GM12874 (cell line): Measurements from ENCODE around the gene PCDHAC2.

Source experiments
- TF ChIP-seq, protein P1 (sequence below): IDR thresholded peaks from 2 replicates; pipeline ENCODE4 v1.5.1; 2011; ENCODE audit warnings: low read depth, mild to moderate bottlenecking, control low read depth, low read length, moderate library complexity; ENCODE audit not compliant: insufficient read depth

Gene PCDHAC2

GRCh38 chr5:140969880-140970279 is 3.6 kb downstream of the PCDHAC2 start:
- TF ChIP-seq, protein P1, sequence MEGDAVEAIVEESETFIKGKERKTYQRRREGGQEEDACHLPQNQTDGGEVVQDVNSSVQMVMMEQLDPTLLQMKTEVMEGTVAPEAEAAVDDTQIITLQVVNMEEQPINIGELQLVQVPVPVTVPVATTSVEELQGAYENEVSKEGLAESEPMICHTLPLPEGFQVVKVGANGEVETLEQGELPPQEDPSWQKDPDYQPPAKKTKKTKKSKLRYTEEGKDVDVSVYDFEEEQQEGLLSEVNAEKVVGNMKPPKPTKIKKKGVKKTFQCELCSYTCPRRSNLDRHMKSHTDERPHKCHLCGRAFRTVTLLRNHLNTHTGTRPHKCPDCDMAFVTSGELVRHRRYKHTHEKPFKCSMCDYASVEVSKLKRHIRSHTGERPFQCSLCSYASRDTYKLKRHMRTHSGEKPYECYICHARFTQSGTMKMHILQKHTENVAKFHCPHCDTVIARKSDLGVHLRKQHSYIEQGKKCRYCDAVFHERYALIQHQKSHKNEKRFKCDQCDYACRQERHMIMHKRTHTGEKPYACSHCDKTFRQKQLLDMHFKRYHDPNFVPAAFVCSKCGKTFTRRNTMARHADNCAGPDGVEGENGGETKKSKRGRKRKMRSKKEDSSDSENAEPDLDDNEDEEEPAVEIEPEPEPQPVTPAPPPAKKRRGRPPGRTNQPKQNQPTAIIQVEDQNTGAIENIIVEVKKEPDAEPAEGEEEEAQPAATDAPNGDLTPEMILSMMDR: no peak

GRCh38 chr5:140973550-140973949 is 7.3 kb downstream of the PCDHAC2 start:
- TF ChIP-seq, protein P1: no peak

DNA sequence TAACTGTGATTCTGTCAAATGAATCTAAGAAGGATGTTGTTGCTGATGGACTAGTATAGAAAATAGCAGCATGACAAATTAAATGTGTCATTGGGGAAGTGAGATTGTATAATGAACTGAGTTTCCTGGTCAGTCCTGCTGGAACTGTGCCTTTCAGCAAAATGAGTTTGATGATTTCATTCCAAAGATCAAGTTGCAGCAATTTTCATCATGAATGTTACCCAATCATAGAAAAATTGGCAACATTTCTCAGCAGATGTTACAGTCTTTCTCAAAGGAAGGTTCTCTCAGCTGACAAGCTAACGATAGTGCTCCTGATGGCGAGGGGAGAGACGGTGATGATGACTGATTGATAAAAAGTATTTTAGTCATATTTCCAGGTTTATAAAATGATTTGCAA is 10.7 kb downstream of the PCDHAC2 start:
- TF ChIP-seq, protein P1: no peak

DNA sequence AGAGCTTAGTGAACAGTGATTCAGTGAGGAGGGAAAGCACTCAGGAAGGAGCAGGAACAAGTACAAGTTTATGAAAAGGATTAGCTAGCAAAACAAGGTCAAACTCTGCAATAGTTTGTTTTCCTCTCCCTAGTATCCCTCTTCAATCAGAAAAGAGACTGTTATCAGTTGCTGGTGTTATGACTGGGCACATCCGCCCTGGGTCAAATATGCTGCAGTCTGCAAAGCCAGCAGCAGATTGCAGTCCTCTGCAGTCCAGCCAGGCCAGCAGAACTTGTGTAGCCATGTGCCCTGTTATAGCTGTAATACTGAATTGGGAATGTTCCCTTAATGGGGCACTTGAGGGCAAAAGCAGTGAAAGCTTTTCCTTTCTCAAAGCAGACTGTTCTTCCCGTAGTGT is 12.0 kb downstream of the PCDHAC2 start:
- TF ChIP-seq, protein P1: no peak

DNA sequence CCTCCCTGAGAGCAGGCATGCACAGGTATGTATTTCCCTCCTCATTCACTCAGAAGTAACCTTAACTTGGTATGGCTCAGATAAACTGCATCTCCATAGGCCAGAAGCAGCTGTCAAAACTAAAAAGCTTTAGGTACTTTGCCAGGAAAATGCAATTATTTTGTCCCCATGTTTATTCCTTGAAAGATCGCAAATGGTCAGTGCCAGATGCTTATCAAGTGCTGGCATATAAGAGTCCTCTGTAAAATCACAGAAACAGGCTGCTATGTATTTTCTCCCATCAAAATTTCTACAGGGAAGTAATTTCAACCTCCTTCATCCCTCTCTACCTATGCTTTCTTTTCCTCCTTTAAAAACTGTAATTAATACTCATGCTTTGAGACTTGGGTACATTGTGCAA is 12.7 kb downstream of the PCDHAC2 start:
- TF ChIP-seq, protein P1: no peak

GRCh38 chr5:140982083-140982716 is 15.9 kb downstream of the PCDHAC2 start:
- TF ChIP-seq, protein P1: no peak

DNA sequence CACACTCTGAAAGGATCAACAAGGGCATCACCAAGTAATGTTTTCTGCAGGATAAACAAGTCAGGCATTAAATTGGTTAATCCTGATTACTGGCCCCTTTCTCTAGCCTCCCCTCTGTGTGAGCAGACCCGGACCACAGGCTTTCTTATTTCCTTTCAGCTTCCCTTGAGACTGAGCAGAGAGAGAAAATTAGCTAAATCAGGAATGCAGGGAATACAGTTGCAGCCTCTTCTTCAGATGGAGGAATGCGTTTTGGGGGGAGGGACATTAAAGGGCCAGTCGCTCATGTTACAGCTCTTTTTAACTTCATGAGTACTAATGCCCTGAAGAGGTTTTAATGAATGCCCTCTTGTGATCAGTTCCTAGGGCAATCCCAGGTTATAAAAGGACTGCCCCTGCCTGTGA is 19.8 kb downstream of the PCDHAC2 start:
- TF ChIP-seq, protein P1: no peak
